Upper lobe of right lung (tissue), 1 donor: Measurements from ENCODE around the gene PARP8. TPM values are rescaled to one million over a fixed set of nuclear protein-coding genes. Genes with fewer than 3 reads are reported as not detected.
"Not testable (repeated sequence)": the region's sequence is repeated elsewhere in the genome, so short reads cannot be mapped to it uniquely, and the experiment has no call there.

ENCODE experiments used
- ATAC-seq: fragments of 200-7000 bp; cut with Tn5 transposase; one replicate; pipeline ENCODE4 v1.9.1; 2020; ENCODE audit warnings: mild to moderate bottlenecking, moderate library complexity
- DNase-seq: peaks from one replicate; pipeline ENCODE4 v3.0.0-alpha.2; 2020
- H3K27ac ChIP-seq: fragments of 200-600 bp; one replicate; pipeline ENCODE4 v1.8.0; 2022
- H3K27me3 ChIP-seq: fragments of 200-600 bp; one replicate; pipeline ENCODE4 v1.8.0; 2022; ENCODE audit warnings: mild to moderate bottlenecking
- H3K36me3 ChIP-seq: fragments of 200-600 bp; one replicate; pipeline ENCODE4 v1.8.0; 2022
- H3K4me1 ChIP-seq: fragments of 200-600 bp; one replicate; pipeline ENCODE4 v1.8.0; 2022
- H3K4me3 ChIP-seq: fragments of 200-600 bp; one replicate; pipeline ENCODE4 v1.8.0; 2022; ENCODE audit warnings: mild to moderate bottlenecking
- H3K9me3 ChIP-seq: fragments of 200-600 bp; one replicate; pipeline ENCODE4 v1.8.0; 2022
- CTCF ChIP-seq: fragments of 200-600 bp; IDR thresholded peaks from one replicate; pipeline ENCODE4 v1.8.0; 2022; ENCODE audit warnings: antibody characterized with exemption
- intact Hi-C: fragments of 100-400 bp; cut with DNase I; formaldehyde crosslinking; loops from one replicate; pipeline ENCODE4 v1.11.0; 2022
- total RNA-seq: library from RNA; stranded (reverse); fragmentation: NEBNext Ultra II Directional; extraction: Animal tissue kit (Norgen Biotek cat#: 25700); gene quantifications from one replicate; pipeline ENCODE4 v1.2.1, GENCODE V29; 2021
- donor health status: DM: no; HTN: yes; CAD: no; lungs with severe emphysema.

PARP8 gene
- total RNA-seq, 1 donor from 2014 or later = 52.3 TPM

- no peak overlapping the region for H3K27ac ChIP-seq
These were observed 102.2 kb downstream of the PARP8 start for GRCh38 chr5:50768634-50769033.

GRCh38 chr5:50770441-50770840, 104.0 kb downstream of the PARP8 start:
- Histone ChIP-seq H3K4me1 (no peaks in the 10 kb centered on the region), H3K36me3 (no peaks in the 10 kb centered on the region), H3K4me3 (no peak overlapping the region), H3K27me3 (no peaks in the 10 kb centered on the region), H3K9me3 (peaks cover 6% of the 10 kb centered on the region), H3K27ac (no peak overlapping the region)
- TF ChIP-seq CTCF = no peak
- DNase-seq = no peak
- ATAC-seq = no peak
- intact Hi-C loops = no loop called here

More at GRCh38 chr5:50768634-50769033, 102.2 kb downstream of the PARP8 start:
- ATAC-seq (no peak), DNase-seq (no peak)
- Histone ChIP-seq H3K4me1 (no peaks in the 10 kb centered on the region), H3K9me3 (peaks cover 6% of the 10 kb centered on the region), H3K27me3 (no peaks in the 10 kb centered on the region), H3K4me3 (no peak overlapping the region), H3K36me3 (peaks cover 9% of the 10 kb centered on the region)
- intact Hi-C loops = no loop called here
- TF ChIP-seq CTCF = no peak

- H3K27me3 ChIP-seq, H3K4me1 ChIP-seq, H3K36me3 ChIP-seq, H3K9me3 ChIP-seq, intact Hi-C loops, H3K27ac ChIP-seq, DNase-seq, H3K4me3 ChIP-seq, ATAC-seq: not testable (repeated sequence)
These were observed 108.2 kb downstream of the PARP8 start for GRCh38 chr5:50774446-50775175.

- Histone ChIP-seq H3K4me3 (no peak overlapping the region), H3K27me3 (no peaks in the 10 kb centered on the region), H3K27ac (no peak overlapping the region), H3K9me3 (no peaks in the 10 kb centered on the region), H3K36me3 (peaks cover 20% of the 10 kb centered on the region), H3K4me1 (no peaks in the 10 kb centered on the region)
- intact Hi-C loops = no loop called here
- ATAC-seq (no peak), DNase-seq (no peak)
- no peak for TF ChIP-seq CTCF
These were observed 119.6 kb downstream of the PARP8 start for GRCh38 chr5:50786073-50786472.

GRCh38 chr5:50791813-50792212, 125.4 kb downstream of the PARP8 start:
- no peak for TF ChIP-seq CTCF
- ATAC-seq (no peak), DNase-seq (no peak)
- H3K4me3 ChIP-seq = no peak overlapping the region
- no peaks in the 10 kb centered on the region for H3K4me1 ChIP-seq
- no peak overlapping the region for H3K27ac ChIP-seq
- intact Hi-C loops = no loop called here
- peaks cover 42% of the 10 kb centered on the region for H3K36me3 ChIP-seq
- no peaks in the 10 kb centered on the region for H3K9me3 ChIP-seq
- no peaks in the 10 kb centered on the region for H3K27me3 ChIP-seq

GRCh38 chr5:50792843-50793242, 126.4 kb downstream of the PARP8 start:
- no peak for ATAC-seq
- DNase-seq = no peak
- Histone ChIP-seq H3K4me3 (no peak overlapping the region), H3K27ac (no peak overlapping the region), H3K4me1 (no peaks in the 10 kb centered on the region), H3K27me3 (no peaks in the 10 kb centered on the region), H3K9me3 (no peaks in the 10 kb centered on the region), H3K36me3 (peaks cover 42% of the 10 kb centered on the region)
- no peak for TF ChIP-seq CTCF
- intact Hi-C loops = no loop called here
